HG02852 (cell line): ENCODE results near the gene CBLC.
"Not testable (repeated sequence)": the region's sequence is repeated elsewhere in the genome, so short reads cannot be mapped to it uniquely, and the experiment has no call there.

Source experiments
- ATAC-seq: cut with Tn5 transposase; IDR thresholded peaks from one replicate; pipeline ENCODE4 v1.9.1; 2021; ENCODE audit warnings: mild to moderate bottlenecking, moderate library complexity; ENCODE audit not compliant: unreplicated experiment

The CBLC gene

GRCh38 chr19:44762038-44762437 is 15.7 kb upstream of the CBLC start:
- ATAC-seq = no peak

- ATAC-seq = no peak
Measured at GRCh38 chr19:44765033-44765948, 12.4 kb upstream of the CBLC start.

GRCh38 chr19:44765949-44766335 is 11.7 kb upstream of the CBLC start:
- no peak for ATAC-seq

GRCh38 chr19:44767295-44768180 is 10.2 kb upstream of the CBLC start:
- no peak for ATAC-seq

- peak; percentile 92 for ATAC-seq
Measured at GRCh38 chr19:44770550-44771257, 7.0 kb upstream of the CBLC start.

GRCh38 chr19:44772144-44772543 is 5.5 kb upstream of the CBLC start:
- ATAC-seq = not testable (repeated sequence)

- no peak for ATAC-seq
Measured at GRCh38 chr19:44772959-44773358, 4.7 kb upstream of the CBLC start.

- no peak for ATAC-seq
Measured at GRCh38 chr19:44775676-44776240, 1.9 kb upstream of the CBLC start.

- no peak for ATAC-seq
Measured at GRCh38 chr19:44776402-44777096, 1.1 kb upstream of the CBLC start.

DNA sequence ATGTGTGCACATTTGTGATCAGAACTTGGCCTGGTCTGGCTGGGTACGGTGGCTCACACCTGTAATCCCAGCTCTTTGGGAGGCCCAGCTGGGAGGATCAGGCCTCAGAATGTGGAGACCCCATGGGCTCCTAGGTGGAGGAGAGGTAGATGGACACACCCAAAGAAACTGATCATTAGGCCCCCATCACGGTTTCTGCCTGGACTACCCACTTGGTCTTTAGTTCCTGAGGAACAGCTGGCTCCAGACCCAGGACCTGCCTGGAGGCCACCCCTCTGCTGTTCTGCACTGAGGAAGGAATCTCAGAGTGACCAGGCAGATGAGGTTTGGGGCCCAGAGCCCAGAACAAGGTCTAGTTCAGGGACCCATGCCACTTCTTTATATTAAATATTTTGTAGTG is 1.5 kb downstream of the CBLC start:
- no peak for ATAC-seq

GRCh38 chr19:44781694-44782093 is 4.0 kb downstream of the CBLC start:
- not testable (repeated sequence) for ATAC-seq

DNA sequence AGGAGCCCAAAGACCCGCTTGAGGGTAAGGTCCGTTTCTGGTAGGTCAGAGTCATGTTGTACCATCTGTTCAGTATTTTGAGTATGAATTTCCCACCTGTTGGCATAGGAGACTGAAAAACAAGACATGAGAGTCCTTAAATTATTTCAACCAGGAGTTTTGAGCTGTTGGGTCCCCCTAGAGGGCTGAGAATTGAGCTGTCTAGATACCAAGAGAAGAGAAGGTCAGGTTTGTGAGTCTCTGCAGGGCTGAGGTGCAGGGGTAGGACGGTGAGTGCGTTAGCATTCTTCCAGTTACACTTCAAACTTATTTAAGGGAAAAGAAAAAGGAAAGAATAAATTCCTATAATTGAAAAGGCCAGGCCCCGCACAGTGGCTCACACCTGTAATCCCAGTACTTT is 5.0 kb downstream of the CBLC start:
- no peak for ATAC-seq

DNA sequence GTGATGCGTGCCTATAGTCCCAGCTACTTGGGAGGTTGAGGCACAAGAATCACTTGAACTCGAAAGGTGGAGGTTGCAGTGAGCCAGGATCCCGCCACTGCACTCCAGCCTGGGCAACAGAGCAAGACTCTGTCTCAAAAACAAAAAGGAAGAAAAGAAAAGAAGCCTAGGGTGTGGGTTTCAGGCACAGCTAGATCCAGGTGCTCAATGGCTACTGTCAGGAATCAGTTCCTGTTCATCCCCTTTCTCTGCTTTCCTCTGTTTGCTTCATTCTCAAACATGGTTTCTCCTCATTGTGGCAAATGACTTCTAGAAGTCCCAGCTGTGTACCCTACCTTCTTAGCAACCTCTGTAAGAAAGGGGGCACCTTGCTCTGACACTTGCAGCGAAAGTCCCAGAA is 5.9 kb downstream of the CBLC start:
- ATAC-seq = no peak

DNA sequence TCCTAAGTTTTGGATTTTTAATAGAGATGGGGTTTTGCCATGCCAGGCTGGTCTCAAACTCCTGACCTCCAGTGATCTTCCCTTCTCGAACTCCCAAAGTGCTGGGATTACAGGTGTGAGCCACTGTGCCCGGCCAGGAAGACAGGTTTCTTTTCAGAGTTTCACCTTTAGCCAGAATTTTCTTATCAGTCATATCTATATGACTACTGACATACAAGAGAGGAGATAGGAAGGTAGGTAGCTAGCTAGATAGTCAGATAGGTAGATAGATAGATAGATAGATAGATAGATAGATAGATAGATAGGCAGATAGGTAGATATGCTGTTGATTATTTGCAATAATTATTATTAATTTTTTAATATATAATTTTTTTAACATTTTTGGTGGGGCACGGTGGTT is 7.6 kb downstream of the CBLC start:
- no peak for ATAC-seq

DNA sequence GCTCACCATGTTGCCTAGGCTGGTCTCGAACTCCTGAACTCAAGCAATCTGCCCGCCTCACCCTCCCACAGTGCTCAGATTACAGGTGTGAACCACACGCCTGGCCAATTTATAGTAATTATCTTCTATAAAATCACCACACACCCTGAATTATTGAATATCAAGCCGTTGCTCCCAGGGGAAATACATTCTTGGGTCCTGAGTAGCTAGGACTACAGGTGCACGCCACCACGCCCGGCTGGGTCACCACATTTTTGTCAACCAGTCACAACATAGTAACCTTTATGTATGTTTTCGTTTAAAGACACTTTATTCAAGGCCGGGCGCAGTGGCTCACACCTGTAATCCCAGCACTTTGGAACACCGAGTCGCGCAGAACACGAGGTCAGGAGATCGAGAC is 8.3 kb downstream of the CBLC start:
- ATAC-seq = no peak

- ATAC-seq = no peak
Measured at GRCh38 chr19:44788971-44789370, 11.3 kb downstream of the CBLC start.

DNA sequence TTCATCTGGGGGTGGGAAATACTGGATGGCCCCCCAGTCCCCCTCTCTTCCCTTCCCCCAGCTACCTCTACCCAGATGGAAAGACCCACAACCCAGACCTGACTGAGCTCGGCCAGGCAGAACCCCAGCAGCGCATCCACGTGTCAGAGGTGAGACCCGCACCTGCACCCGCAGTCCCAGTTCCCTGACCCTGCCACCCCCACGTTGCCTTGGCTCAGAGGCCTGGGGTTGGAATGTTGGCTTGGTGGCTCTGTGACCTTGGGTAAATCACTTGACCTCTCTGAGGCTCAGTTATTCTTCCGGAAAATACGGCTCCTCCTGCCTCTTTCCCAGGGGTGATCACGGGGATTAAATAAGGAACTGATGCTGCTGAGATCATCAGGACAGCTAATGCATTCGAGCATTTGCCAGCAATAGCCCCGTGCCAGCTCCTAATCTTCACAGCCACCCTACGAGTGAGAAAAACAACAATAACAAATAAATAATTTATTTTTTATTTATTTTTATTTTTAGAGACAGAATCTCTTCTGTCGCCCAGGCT is 12.3 kb downstream of the CBLC start:
- no peak for ATAC-seq

DNA sequence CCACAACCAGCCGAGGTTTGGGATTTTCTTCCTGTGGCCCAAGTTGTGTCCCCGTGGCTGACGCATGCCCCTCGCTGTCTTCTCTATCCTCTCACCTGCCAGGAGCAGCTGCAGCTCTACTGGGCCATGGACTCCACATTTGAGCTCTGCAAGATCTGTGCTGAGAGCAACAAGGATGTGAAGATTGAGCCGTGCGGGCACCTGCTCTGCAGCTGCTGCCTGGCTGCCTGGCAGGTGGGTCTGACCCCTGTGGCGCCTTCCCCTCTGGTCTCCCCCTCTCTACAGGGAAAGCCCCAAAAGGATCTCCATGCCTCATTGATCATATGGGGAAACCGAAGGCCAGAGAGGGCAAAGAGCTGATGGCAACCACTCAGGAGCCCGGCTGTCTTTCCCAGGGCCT is 14.6 kb downstream of the CBLC start:
- no peak for ATAC-seq

DNA sequence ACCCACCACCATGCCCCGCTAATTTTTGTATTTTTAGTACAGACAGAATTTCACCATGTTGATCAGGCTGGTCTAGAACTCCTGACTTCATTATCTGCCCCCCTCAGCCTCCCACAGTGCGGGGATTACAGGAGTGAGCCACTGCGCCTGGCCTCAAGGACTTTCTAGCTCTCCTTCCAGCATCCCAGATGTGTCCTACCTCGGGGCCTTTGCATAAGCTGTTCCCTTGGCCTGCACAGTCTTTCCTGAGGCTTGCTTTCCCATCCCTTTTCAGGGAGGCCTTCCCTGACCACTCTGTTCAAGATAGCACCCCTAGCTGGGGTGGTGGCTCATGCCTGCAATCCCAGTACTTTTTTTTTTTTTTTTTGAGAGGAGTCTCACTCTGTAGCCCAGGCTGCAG is 16.9 kb downstream of the CBLC start:
- no peak for ATAC-seq

GRCh38 chr19:44795398-44795987 is 17.8 kb downstream of the CBLC start:
- no peak for ATAC-seq
